HepG2 (cell line): ENCODE data around the gene ERO1A. TPM values are rescaled to one million over a fixed set of nuclear protein-coding genes. Genes with fewer than 3 reads are reported as not detected.

ENCODE experiments used
- AHR ChIP-seq: IDR thresholded peaks from 2 replicates; pipeline ENCODE4 v1.6.1; 2018; ENCODE audit warnings: missing genetic modification reagents, missing compliant biosample characterization
- ARHGAP35 ChIP-seq: sonication (generic); formaldehyde crosslinking; IDR thresholded peaks from 2 replicates; pipeline ENCODE4 v1.9.0; 2022; ENCODE audit warnings: mild to moderate bottlenecking, inconsistent platforms, moderate library complexity, missing genetic modification reagents, borderline replicate concordance
- BHLHE40 ChIP-seq: IDR thresholded peaks from 2 replicates; pipeline ENCODE4 v1.6.1; 2011; ENCODE audit warnings: low read length, improper control_type of control experiment
- HNRNPH1 ChIP-seq: fragments of 200-400 bp; formaldehyde crosslinking; optimal IDR thresholded peaks from 2 replicates; pipeline ENCODE3; 2017; ENCODE audit warnings: mild to moderate bottlenecking, low read depth, low read length
- IRF2 ChIP-seq: IDR thresholded peaks from 2 replicates; pipeline ENCODE4 v1.6.1; 2018; ENCODE audit warnings: missing genetic modification reagents, missing compliant biosample characterization
- IRX3 ChIP-seq: sonication (generic); formaldehyde crosslinking; IDR thresholded peaks from 2 replicates; pipeline ENCODE4 v1.8.1; 2023; ENCODE audit warnings: mild to moderate bottlenecking, low read depth, missing genetic modification reagents, borderline replicate concordance
- KDM6A ChIP-seq: IDR thresholded peaks from 2 replicates; pipeline ENCODE4 v1.6.1; 2016; ENCODE audit warnings: low read depth
- MEIS2 ChIP-seq: sonication (generic); formaldehyde crosslinking; IDR thresholded peaks from 2 replicates; pipeline ENCODE4 v1.9.0; 2021; ENCODE audit warnings: mild to moderate bottlenecking, missing genetic modification reagents
- ONECUT2 ChIP-seq: sonication (generic); formaldehyde crosslinking; IDR thresholded peaks from 2 replicates; pipeline ENCODE4 v1.4.0; 2020; ENCODE audit warnings: missing genetic modification reagents
- PHF8 ChIP-seq: sonication (generic); formaldehyde crosslinking; IDR thresholded peaks from 2 replicates; pipeline ENCODE4 v1.5.0; 2020; ENCODE audit warnings: missing genetic modification reagents
- POLR2AphosphoS2 ChIP-seq: IDR thresholded peaks from 2 replicates; pipeline ENCODE4 v1.6.1; 2011; ENCODE audit warnings: low read depth, low read length, improper control_type of control experiment
- SCMH1 ChIP-seq: sonication (generic); formaldehyde crosslinking; IDR thresholded peaks from 2 replicates; pipeline ENCODE4 v1.9.0; 2021; ENCODE audit warnings: missing genetic modification reagents, mild to moderate bottlenecking, borderline replicate concordance
- SP1 ChIP-seq, 2 experiments: fragments of 450-650 bp in 1 of 2; sonication (generic) in 1 of 2; formaldehyde crosslinking in 1 of 2; IDR thresholded peaks; 2 replicates each; pipeline versions ENCODE4 v1.4.0 to v1.6.1; 2016 to 2020; ENCODE audit warnings: missing genetic modification reagents in 1 of 2
- TEAD3 ChIP-seq: optimal IDR thresholded peaks from 2 replicates; pipeline ENCODE3; 2016; ENCODE audit warnings: borderline replicate concordance
- THYN1 ChIP-seq: sonication (generic); formaldehyde crosslinking; IDR thresholded peaks from 2 replicates; pipeline ENCODE4 v1.8.1; 2023; ENCODE audit warnings: low read depth, mild to moderate bottlenecking, moderate library complexity, missing genetic modification reagents, borderline replicate concordance
- ZEB1 ChIP-seq: IDR thresholded peaks from 2 replicates; pipeline ENCODE4 v1.6.1; 2012; ENCODE audit warnings: mild to moderate bottlenecking, low read depth, inconsistent platforms; ENCODE audit not compliant: insufficient replicate concordance
- ZFP36 ChIP-seq: fragments of 150-350 bp; IDR thresholded peaks from 2 replicates; pipeline ENCODE4 v1.6.1; 2018; ENCODE audit warnings: borderline replicate concordance, low read length, low read depth; ENCODE audit not compliant: partially characterized antibody
- ZFP41 ChIP-seq: sonication (generic); formaldehyde crosslinking; IDR thresholded peaks from 2 replicates; pipeline ENCODE4 v1.4.0; 2020; ENCODE audit warnings: mild to moderate bottlenecking, missing genetic modification reagents, borderline replicate concordance
- ZNF547 ChIP-seq: sonication (generic); formaldehyde crosslinking; IDR thresholded peaks from 2 replicates; pipeline ENCODE4 v1.5.1; 2020; ENCODE audit warnings: mild to moderate bottlenecking, missing genetic modification reagents
- polyA plus RNA-seq, 8 experiments: library from polyadenylated mRNA; depleted of rRNA in 3 of 8; stranded (reverse) in 7 of 8; unstranded in 1 of 8; fragments of >200 nt; fragmentation: Illumina TruSeq in 4 of 8; extraction: Trizol in 4 of 8; gene quantifications; 2 replicates each; pipeline versions ENCODE4 v1.2.1 to v1.2.3, GENCODE V29; 2011 to 2016; ENCODE audit warnings: low read depth in 4 of 8, missing spikeins in 1 of 8, mixed read lengths in 1 of 8; ENCODE audit not compliant: insufficient read depth in 1 of 8
- total RNA-seq, 5 experiments: library from RNA; depleted of rRNA; stranded (reverse); fragments of >200 nt; fragmentation: Illumina TruSeq; extraction: Trizol; gene quantifications; 2 replicates each; pipeline ENCODE4 v1.2.3, GENCODE V29; 2016; ENCODE audit warnings: low read depth in 1 of 5
- TF ChIP-seq, protein P1 (sequence below): sonication (generic); formaldehyde crosslinking; IDR thresholded peaks from 2 replicates; pipeline ENCODE4 v1.4.0; 2020; ENCODE audit warnings: low read depth, mild to moderate bottlenecking, missing genetic modification reagents
- TF ChIP-seq, protein P2 (sequence below): IDR thresholded peaks from 2 replicates; pipeline ENCODE4 v1.6.1; 2018; ENCODE audit warnings: missing genetic modification reagents
- TF ChIP-seq, protein P3 (sequence below): sonication (generic); formaldehyde crosslinking; IDR thresholded peaks from 2 replicates; pipeline ENCODE4 v1.4.0; 2020; ENCODE audit warnings: missing genetic modification reagents
- TF ChIP-seq, protein P4 (sequence below): sonication (generic); formaldehyde crosslinking; IDR thresholded peaks from 2 replicates; pipeline ENCODE4 v1.4.0; 2020; ENCODE audit warnings: missing genetic modification reagents
- TF ChIP-seq, protein P5 (sequence below): sonication (generic); formaldehyde crosslinking; IDR thresholded peaks from 2 replicates; pipeline ENCODE4 v1.5.0; 2020; ENCODE audit warnings: mild to moderate bottlenecking, low read depth, missing genetic modification reagents, borderline replicate concordance

The ERO1A gene
- total and polyA plus RNA-seq, 2 of the 13 experiments (the other 11 are each of a cell fraction or from before 2014, with no cell fraction given): 60.3 to 137 TPM

DNA sequence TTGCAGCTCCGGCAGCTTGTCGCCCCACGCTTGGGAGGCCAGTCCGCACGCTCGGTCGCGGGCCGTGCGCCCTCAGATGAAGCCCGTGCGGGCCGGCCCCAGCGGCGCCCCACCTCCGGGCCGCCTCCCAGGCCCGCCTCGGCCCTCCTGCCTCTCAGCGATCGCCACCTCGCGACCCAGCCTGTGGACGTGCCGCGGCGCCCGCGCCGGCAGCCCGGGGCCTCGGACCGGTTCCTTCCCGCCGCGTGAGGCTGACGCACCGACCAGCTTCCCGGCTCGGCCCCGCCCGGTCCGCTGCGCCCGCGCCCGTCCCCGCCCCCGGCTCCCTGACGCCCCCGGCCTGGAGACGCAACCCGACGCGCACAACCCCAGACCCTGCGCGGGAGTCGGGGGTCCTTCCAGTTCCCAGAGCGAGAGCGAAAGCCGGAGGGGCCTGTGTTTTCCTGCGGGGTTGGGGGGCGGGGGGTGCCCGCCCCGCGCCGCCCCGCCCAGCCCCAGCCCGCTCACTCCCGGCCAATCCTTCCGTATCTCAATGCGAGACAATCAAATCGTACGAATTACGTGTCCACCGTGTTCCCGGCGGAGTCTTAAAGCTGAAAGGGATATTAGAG lies at the start of gene ERO1A (continued):
- TF ChIP-seq MEIS2 (CRISPR knock-in tag): no peak
- no peak; the same call in 1 of the 2 replicates for TF ChIP-seq IRF2
- TF ChIP-seq ZEB1: no peak
- TF ChIP-seq, protein P1, sequence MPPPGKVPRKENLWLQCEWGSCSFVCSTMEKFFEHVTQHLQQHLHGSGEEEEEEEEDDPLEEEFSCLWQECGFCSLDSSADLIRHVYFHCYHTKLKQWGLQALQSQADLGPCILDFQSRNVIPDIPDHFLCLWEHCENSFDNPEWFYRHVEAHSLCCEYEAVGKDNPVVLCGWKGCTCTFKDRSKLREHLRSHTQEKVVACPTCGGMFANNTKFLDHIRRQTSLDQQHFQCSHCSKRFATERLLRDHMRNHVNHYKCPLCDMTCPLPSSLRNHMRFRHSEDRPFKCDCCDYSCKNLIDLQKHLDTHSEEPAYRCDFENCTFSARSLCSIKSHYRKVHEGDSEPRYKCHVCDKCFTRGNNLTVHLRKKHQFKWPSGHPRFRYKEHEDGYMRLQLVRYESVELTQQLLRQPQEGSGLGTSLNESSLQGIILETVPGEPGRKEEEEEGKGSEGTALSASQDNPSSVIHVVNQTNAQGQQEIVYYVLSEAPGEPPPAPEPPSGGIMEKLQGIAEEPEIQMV: 0 out of 2 replicates have a peak, but pooled peaks have one; percentile 12
- peak; percentile 68; the same call in 1 of the 2 replicates for TF ChIP-seq ZNF547
- no peak for TF ChIP-seq POLR2AphosphoS2
- TF ChIP-seq AHR (CRISPR knock-in tag): no peak
- TF ChIP-seq, protein P2, sequence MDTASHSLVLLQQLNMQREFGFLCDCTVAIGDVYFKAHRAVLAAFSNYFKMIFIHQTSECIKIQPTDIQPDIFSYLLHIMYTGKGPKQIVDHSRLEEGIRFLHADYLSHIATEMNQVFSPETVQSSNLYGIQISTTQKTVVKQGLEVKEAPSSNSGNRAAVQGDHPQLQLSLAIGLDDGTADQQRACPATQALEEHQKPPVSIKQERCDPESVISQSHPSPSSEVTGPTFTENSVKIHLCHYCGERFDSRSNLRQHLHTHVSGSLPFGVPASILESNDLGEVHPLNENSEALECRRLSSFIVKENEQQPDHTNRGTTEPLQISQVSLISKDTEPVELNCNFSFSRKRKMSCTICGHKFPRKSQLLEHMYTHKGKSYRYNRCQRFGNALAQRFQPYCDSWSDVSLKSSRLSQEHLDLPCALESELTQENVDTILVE (CRISPR knock-in tag): no peak; the same call in 1 of the 2 replicates
- no peak for TF ChIP-seq THYN1 (CRISPR knock-in tag)
- TF ChIP-seq ARHGAP35: no peak
- TF ChIP-seq HNRNPH1: no peak
- TF ChIP-seq, protein P3, sequence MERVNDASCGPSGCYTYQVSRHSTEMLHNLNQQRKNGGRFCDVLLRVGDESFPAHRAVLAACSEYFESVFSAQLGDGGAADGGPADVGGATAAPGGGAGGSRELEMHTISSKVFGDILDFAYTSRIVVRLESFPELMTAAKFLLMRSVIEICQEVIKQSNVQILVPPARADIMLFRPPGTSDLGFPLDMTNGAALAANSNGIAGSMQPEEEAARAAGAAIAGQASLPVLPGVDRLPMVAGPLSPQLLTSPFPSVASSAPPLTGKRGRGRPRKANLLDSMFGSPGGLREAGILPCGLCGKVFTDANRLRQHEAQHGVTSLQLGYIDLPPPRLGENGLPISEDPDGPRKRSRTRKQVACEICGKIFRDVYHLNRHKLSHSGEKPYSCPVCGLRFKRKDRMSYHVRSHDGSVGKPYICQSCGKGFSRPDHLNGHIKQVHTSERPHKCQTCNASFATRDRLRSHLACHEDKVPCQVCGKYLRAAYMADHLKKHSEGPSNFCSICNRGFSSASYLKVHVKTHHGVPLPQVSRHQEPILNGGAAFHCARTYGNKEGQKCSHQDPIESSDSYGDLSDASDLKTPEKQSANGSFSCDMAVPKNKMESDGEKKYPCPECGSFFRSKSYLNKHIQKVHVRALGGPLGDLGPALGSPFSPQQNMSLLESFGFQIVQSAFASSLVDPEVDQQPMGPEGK (CRISPR knock-in tag): peak; percentile 88
- TF ChIP-seq IRX3 (CRISPR knock-in tag): no peak
- TF ChIP-seq, protein P4, sequence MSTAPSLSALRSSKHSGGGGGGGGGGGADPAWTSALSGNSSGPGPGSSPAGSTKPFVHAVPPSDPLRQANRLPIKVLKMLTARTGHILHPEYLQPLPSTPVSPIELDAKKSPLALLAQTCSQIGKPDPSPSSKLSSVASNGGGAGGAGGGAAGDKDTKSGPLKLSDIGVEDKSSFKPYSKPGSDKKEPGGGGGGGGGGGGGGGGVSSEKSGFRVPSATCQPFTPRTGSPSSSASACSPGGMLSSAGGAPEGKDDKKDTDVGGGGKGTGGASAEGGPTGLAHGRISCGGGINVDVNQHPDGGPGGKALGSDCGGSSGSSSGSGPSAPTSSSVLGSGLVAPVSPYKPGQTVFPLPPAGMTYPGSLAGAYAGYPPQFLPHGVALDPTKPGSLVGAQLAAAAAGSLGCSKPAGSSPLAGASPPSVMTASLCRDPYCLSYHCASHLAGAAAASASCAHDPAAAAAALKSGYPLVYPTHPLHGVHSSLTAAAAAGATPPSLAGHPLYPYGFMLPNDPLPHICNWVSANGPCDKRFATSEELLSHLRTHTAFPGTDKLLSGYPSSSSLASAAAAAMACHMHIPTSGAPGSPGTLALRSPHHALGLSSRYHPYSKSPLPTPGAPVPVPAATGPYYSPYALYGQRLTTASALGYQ (CRISPR knock-in tag): no peak; the same call in 1 of the 2 replicates
- no peak for TF ChIP-seq SCMH1 (CRISPR knock-in tag)
- no peak for TF ChIP-seq ZFP41 (CRISPR knock-in tag)
- TF ChIP-seq ONECUT2 (CRISPR knock-in tag): no peak
- peak; percentile 28; the same call in 1 of the 2 replicates for TF ChIP-seq PHF8 (CRISPR knock-in tag)
- TF ChIP-seq, protein P5, sequence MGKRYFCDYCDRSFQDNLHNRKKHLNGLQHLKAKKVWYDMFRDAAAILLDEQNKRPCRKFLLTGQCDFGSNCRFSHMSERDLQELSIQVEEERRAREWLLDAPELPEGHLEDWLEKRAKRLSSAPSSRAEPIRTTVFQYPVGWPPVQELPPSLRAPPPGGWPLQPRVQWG (CRISPR knock-in tag): no peak
- TF ChIP-seq BHLHE40: no peak
- no peak for TF ChIP-seq SP1 (IDR thresholded peaks at IDR 0.05)
- no peak; the same call in 1 of the 2 replicates for TF ChIP-seq SP1 (CRISPR knock-in tag; IDR thresholded peaks at IDR 0.05)
- no peak for TF ChIP-seq ZFP36
- TF ChIP-seq TEAD3: no peak
- no peak for TF ChIP-seq KDM6A (CRISPR knock-in tag)
